WERI-Rb-1 (cell line): ENCODE measurements around the gene CCL21.

Experiments used
- DNase-seq: peaks from one replicate; pipeline ENCODE4 v3.0.0-alpha.2; 2020
- H3K27ac ChIP-seq: fragments of 250-450 bp; sonication (Bioruptor Pico); 2 replicates; pipeline ENCODE4 v1.5.1; 2020; ENCODE audit warnings: mild to moderate bottlenecking, moderate library complexity
- H3K27me3 ChIP-seq: fragments of 250-450 bp; sonication (Bioruptor Pico); 2 replicates; pipeline ENCODE4 v1.5.1; 2021; ENCODE audit warnings: mild to moderate bottlenecking, low read depth, moderate library complexity; ENCODE audit not compliant: insufficient read depth, severe bottlenecking
- H3K36me3 ChIP-seq: fragments of 250-450 bp; sonication (Bioruptor Pico); 2 replicates; pipeline ENCODE4 v1.5.1; 2020; ENCODE audit warnings: mild to moderate bottlenecking, moderate library complexity
- H3K4me3 ChIP-seq: 2 replicates; pipeline ENCODE4 v1.5.1; 2011; ENCODE audit warnings: low read depth, mild to moderate bottlenecking, control low read depth, low read length
- H3K9me3 ChIP-seq: fragments of 250-450 bp; sonication (Bioruptor Pico); 2 replicates; pipeline ENCODE4 v1.5.1; 2021; ENCODE audit warnings: mild to moderate bottlenecking, moderate library complexity; ENCODE audit not compliant: severe bottlenecking
- TF ChIP-seq, protein P1 (sequence below): IDR thresholded peaks from 2 replicates; pipeline ENCODE4 v1.5.1; 2011; ENCODE audit warnings: low read depth, mild to moderate bottlenecking, control low read depth, inconsistent platforms, low read length

The CCL21 gene

DNA sequence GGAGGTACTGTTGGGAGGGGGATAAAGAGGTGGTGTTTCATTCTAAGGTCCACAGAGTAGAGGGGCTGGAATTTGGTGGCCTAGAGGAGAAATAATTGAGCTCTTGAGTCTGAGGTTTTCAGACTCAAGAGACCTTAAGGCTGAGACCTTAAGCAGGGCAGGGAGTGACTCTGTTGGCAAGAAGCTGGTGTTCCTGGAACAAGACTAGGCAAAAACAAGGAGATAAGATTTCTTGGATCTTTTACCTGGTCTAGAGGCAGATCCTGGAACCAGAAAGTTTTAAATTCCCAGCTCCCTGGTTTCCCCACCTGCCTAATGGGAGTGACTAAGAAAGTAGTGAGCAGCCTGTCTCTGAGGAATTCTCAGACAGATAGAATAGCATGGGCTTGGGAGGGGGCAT lies 4.1 kb upstream of the CCL21 start:
- no peak overlapping the region for H3K27ac ChIP-seq
- H3K36me3 ChIP-seq, result no peaks in the 10 kb centered on the region
- H3K27me3 ChIP-seq, result no peaks in the 10 kb centered on the region
- H3K4me3 ChIP-seq, result no peak overlapping the region
- H3K9me3 ChIP-seq, result no peaks in the 10 kb centered on the region
- TF ChIP-seq, protein P1, sequence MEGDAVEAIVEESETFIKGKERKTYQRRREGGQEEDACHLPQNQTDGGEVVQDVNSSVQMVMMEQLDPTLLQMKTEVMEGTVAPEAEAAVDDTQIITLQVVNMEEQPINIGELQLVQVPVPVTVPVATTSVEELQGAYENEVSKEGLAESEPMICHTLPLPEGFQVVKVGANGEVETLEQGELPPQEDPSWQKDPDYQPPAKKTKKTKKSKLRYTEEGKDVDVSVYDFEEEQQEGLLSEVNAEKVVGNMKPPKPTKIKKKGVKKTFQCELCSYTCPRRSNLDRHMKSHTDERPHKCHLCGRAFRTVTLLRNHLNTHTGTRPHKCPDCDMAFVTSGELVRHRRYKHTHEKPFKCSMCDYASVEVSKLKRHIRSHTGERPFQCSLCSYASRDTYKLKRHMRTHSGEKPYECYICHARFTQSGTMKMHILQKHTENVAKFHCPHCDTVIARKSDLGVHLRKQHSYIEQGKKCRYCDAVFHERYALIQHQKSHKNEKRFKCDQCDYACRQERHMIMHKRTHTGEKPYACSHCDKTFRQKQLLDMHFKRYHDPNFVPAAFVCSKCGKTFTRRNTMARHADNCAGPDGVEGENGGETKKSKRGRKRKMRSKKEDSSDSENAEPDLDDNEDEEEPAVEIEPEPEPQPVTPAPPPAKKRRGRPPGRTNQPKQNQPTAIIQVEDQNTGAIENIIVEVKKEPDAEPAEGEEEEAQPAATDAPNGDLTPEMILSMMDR, result no peak
- DNase-seq, result no peak

DNA sequence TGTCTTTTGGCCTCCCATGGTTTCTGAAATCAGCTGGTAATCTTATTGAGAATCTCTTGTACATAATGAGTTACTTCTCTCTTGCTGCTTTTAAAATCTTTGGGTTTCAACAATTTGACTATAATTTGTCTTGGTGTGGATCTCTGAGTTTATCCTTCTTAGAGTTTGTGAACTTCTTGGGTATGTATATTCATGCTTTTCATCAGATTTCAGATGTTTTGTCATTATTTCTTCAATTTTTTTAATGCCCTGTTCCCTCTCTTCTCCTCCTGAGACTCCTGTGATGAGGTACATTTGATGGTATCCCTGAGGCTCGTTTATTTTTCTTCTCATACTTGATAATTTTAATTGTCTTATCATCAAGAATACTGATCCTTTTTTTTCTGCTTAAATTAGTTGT lies 2.2 kb upstream of the CCL21 start:
- Histone ChIP-seq H3K27ac (no peak overlapping the region), H3K36me3 (no peaks in the 10 kb centered on the region), H3K4me3 (no peak overlapping the region), H3K9me3 (no peaks in the 10 kb centered on the region), H3K27me3 (no peaks in the 10 kb centered on the region)
- DNase-seq, result no peak
- TF ChIP-seq, protein P1, result no peak

GRCh38 chr9:34709196-34709978 lies 549 bp downstream of the CCL21 start:
- H3K4me3 ChIP-seq, result no peak overlapping the region
- no peaks in the 10 kb centered on the region for H3K27me3 ChIP-seq
- DNase-seq, result no peak
- TF ChIP-seq, protein P1, result no peak
- H3K27ac ChIP-seq, result no peak overlapping the region
- H3K9me3 ChIP-seq, result no peaks in the 10 kb centered on the region
- no peaks in the 10 kb centered on the region for H3K36me3 ChIP-seq

DNA sequence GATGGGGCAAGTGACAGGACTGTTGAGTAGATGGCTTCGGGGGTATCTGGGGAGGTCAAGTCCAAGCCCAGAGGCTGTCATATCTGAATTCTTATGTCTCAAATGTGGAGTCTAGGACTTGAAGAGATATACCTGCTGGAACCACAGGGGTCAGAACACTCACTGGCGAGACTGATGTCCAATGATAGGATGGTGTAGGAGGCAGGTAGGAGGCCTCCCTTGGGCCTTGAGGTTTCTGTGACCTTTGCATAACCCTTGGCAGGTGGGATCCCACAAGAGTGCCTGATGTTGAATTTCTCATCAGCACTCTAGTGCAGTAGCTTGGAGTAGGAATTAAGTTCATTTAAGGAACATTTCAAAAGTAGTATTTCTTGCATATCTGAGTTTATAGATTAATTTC lies 2.8 kb downstream of the CCL21 start:
- no peak overlapping the region for H3K27ac ChIP-seq
- H3K9me3 ChIP-seq, result no peaks in the 10 kb centered on the region
- TF ChIP-seq, protein P1, result no peak

DNA sequence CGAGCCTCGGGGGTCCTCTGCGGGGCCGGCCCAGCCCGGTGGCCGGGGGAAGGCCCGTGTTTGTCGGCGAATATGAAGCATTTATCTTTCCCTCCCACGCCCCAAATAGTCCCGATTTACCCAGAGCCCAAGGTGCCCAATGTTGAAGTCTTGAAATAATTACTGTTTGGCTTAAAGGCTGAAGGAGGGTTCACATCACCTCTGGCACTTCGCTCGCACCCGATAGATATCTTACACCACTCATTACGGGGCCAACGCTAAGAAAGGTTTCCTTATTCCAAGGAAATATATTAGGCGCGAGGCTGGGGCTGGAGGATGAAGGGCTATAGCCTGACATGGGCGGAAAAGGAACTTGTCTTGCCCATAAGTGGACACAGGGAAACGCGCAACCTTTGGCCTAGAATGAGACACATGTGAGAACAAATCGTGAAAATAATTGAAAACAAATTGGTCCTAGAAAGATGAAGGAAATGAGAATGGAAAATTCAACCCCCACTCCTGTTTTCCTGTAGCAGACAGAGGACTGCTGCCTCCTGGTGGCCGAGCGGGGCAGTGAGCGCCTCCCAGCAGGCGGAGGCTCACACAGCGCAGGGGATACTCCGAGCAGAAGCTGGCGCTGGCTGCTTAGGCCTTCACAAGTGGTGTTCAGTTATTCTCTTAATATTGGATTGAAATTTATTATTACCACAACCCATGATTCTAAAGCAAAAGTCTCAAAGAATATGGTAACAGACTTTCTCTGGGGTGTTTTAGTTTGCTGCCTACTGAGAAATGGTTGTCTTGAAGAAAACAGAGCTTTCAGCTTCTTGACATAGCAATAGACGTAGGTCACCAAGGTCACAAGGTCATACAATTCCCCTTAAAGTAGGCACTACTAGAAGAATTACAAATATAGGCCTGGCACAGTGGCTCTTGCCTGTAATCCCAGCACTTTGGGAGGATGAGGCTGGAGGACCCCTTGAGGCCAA lies 7.9 kb downstream of the CCL21 start:
- H3K36me3 ChIP-seq, result no peaks in the 10 kb centered on the region
- H3K4me3 ChIP-seq, result peak overlapping the region; percentile 59
- no peaks in the 10 kb centered on the region for H3K9me3 ChIP-seq
- H3K27me3 ChIP-seq, result no peaks in the 10 kb centered on the region
- peak; percentile 81 for DNase-seq
- TF ChIP-seq, protein P1, result peak; percentile 89
- H3K27ac ChIP-seq, result no peak overlapping the region

More for the DNA sequence above, 2.8 kb downstream of the CCL21 start:
- Histone ChIP-seq H3K4me3 (no peak overlapping the region), H3K36me3 (no peaks in the 10 kb centered on the region), H3K27me3 (no peaks in the 10 kb centered on the region)
- DNase-seq, result no peak
